SK-N-SH (cell line): Measurements from ENCODE around the gene PTPN14. TPM values are rescaled to one million over a fixed set of nuclear protein-coding genes. Genes with fewer than 3 reads are reported as not detected.

Experiments used
- CTCF ChIA-PET: fragments of 300-600, 350-600 bp; formaldehyde crosslinking; extraction: SDS; loops from one replicate; lab custom pipeline; 2021; lab: Yijun Ruan, JAX
- POLR2A ChIA-PET: fragments of 350-600 bp; sonication (Branson Sonifier 250); formaldehyde crosslinking; extraction: SDS; loops from one replicate; lab custom pipeline; 2020; ENCODE audit warnings: antibody characterized with exemption, inconsistent platforms; lab: Yijun Ruan, JAX
- DNase-seq: peaks from one replicate; pipeline ENCODE4 v3.0.0; 2012
- H2AFZ ChIP-seq: fragments of 200-600 bp; sonication (generic); 2 replicates; pipeline ENCODE4 v1.8.1; 2016; ENCODE audit warnings: antibody characterized with exemption, mild to moderate bottlenecking, low read depth
- H3F3A ChIP-seq: fragments of 200-600 bp; sonication (generic); replicated peaks from 2 replicates; pipeline ENCODE3; 2016; ENCODE audit warnings: antibody characterized with exemption, mild to moderate bottlenecking; ENCODE audit not compliant: insufficient read depth
- H3K27ac ChIP-seq, 2 experiments: fragments of 200-500 bp in 1 of 2; fragments of 200-600 bp in 1 of 2; sonication (Bioruptor generic) in 1 of 2; sonication (generic), shearing (Covaris generic) in 1 of 2; 2 replicates each; pipeline versions ENCODE4 v1.5.1 to v1.6.1; 2014 to 2016; ENCODE audit warnings: low read depth in 2 of 2, inconsistent platforms in 1 of 2, low read length in 1 of 2, mild to moderate bottlenecking in 1 of 2, mixed read lengths in 1 of 2
- H3K27me3 ChIP-seq: fragments of 200-600 bp; sonication (generic), shearing (Covaris generic); 2 replicates; pipeline ENCODE4 v1.6.1; 2016; ENCODE audit warnings: mixed run types; ENCODE audit not compliant: insufficient read depth
- H3K36me3 ChIP-seq, 2 experiments: fragments of 200-500 bp in 1 of 2; fragments of 200-600 bp in 1 of 2; sonication (Bioruptor generic) in 1 of 2; sonication (generic) in 1 of 2; replicated peaks in 1 of 2; 2 replicates each; pipeline versions ENCODE3 to v1.5.1; 2014 to 2016; ENCODE audit warnings: low read length in 1 of 2, mild to moderate bottlenecking in 1 of 2; ENCODE audit not compliant: insufficient read depth in 2 of 2, control insufficient read depth in 1 of 2
- H3K4me1 ChIP-seq, 2 experiments: fragments of 200-500 bp in 1 of 2; fragments of 200-600 bp in 1 of 2; sonication (Bioruptor generic) in 1 of 2; sonication (generic), shearing (Covaris generic) in 1 of 2; 2 replicates each; pipeline versions ENCODE4 v1.5.1 to v1.6.1; 2014 to 2016; ENCODE audit warnings: low read depth in 1 of 2, low read length in 1 of 2, mixed run types in 1 of 2; ENCODE audit not compliant: insufficient read depth in 2 of 2, control insufficient read depth in 1 of 2
- H3K4me2 ChIP-seq: fragments of 200-600 bp; sonication (generic), shearing (Covaris generic); 2 replicates; pipeline ENCODE4 v1.6.1; 2017; ENCODE audit warnings: mixed run types
- H3K4me3 ChIP-seq, 2 experiments: fragments of 200-500 bp in 1 of 2; fragments of 200-600 bp in 1 of 2; sonication (Bioruptor generic) in 1 of 2; sonication (generic), shearing (Covaris generic) in 1 of 2; 2 replicates each; pipeline versions ENCODE4 v1.5.1 to v1.8.1; 2014 to 2016; ENCODE audit warnings: low read depth in 2 of 2, inconsistent platforms in 1 of 2, low read length in 1 of 2, mild to moderate bottlenecking in 1 of 2, mixed read lengths in 1 of 2, moderate library complexity in 1 of 2
- H3K79me2 ChIP-seq: fragments of 200-600 bp; sonication (generic); 2 replicates; pipeline ENCODE4 v1.8.1; 2017; ENCODE audit warnings: mild to moderate bottlenecking; ENCODE audit not compliant: insufficient read depth
- H3K9ac ChIP-seq: fragments of 200-600 bp; sonication (generic); 2 replicates; pipeline ENCODE4 v1.6.1; 2017; ENCODE audit warnings: mixed run types
- H3K9me2 ChIP-seq: fragments of 200-600 bp; sonication (generic); 2 replicates; pipeline ENCODE4 v1.6.1; 2017; ENCODE audit warnings: mixed run types
- H3K9me3 ChIP-seq: fragments of 200-600 bp; sonication (generic); 2 replicates; pipeline ENCODE4 v1.6.1; 2017; ENCODE audit warnings: mixed run types, mild to moderate bottlenecking, moderate library complexity
- H4K20me1 ChIP-seq: fragments of 200-600 bp; sonication (generic); 2 replicates; pipeline ENCODE4 v1.6.1; 2017; ENCODE audit warnings: mild to moderate bottlenecking, mixed run types; ENCODE audit not compliant: insufficient read depth
- CHD2 ChIP-seq: fragments of 150-350 bp; IDR thresholded peaks from 2 replicates; pipeline ENCODE4 v1.6.1; 2018; ENCODE audit warnings: low read length; ENCODE audit not compliant: partially characterized antibody
- EP300 ChIP-seq, 2 experiments: IDR thresholded peaks; 2 replicates each; pipeline versions ENCODE4 v1.4.0 to v1.6.1; 2012; ENCODE audit warnings: borderline replicate concordance in 1 of 2, low read depth in 1 of 2, low read length in 1 of 2
- EZH2phosphoT487 ChIP-seq: fragments of 200-600 bp; sonication (generic); IDR thresholded peaks from 2 replicates; pipeline ENCODE4 v1.6.1; 2017; ENCODE audit warnings: low read depth, mixed run types, mild to moderate bottlenecking, antibody characterized with exemption, moderate library complexity, borderline replicate concordance
- FOXJ3 ChIP-seq: sonication (generic); formaldehyde crosslinking; IDR thresholded peaks from 2 replicates; pipeline ENCODE4 v1.5.1; 2020; ENCODE audit warnings: mild to moderate bottlenecking, missing genetic modification reagents
- FOXM1 ChIP-seq: IDR thresholded peaks from 2 replicates; pipeline ENCODE4 v1.4.0; 2012; ENCODE audit warnings: low read depth, mild to moderate bottlenecking
- JUND ChIP-seq: IDR thresholded peaks from 2 replicates; pipeline ENCODE4 v1.4.0; 2012
- MXI1 ChIP-seq: IDR thresholded peaks from 2 replicates; pipeline ENCODE4 v1.6.1; 2012; ENCODE audit warnings: mild to moderate bottlenecking, low read depth, low read length, improper control_type of control experiment
- NFIC ChIP-seq: IDR thresholded peaks from 2 replicates; pipeline ENCODE4 v1.4.0; 2012; ENCODE audit warnings: borderline replicate concordance
- NRF1 ChIP-seq: IDR thresholded peaks from 2 replicates; pipeline ENCODE4 v1.6.1; 2012; ENCODE audit warnings: low read depth, mild to moderate bottlenecking, low read length
- POLR2AphosphoS5 ChIP-seq: IDR thresholded peaks from 2 replicates; pipeline ENCODE4 v1.6.1; 2012; ENCODE audit warnings: low read depth, low read length
- RAD21 ChIP-seq: IDR thresholded peaks from 2 replicates; pipeline ENCODE4 v1.6.1; 2012; ENCODE audit warnings: mild to moderate bottlenecking, low read length
- RCOR1 ChIP-seq: fragments of 150-350 bp; IDR thresholded peaks from 2 replicates; pipeline ENCODE4 v1.6.1; 2017; ENCODE audit warnings: antibody characterized with exemption, low read length
- RFX5 ChIP-seq: IDR thresholded peaks from 2 replicates; pipeline ENCODE4 v1.6.1; 2012; ENCODE audit warnings: mild to moderate bottlenecking, improper control_type of control experiment, low read length
- SIN3A ChIP-seq: IDR thresholded peaks from 2 replicates; pipeline ENCODE4 v1.6.1; 2012; ENCODE audit warnings: low read depth, mild to moderate bottlenecking, low read length, moderate library complexity, borderline replicate concordance
- TAF1 ChIP-seq: IDR thresholded peaks from 2 replicates; pipeline ENCODE4 v1.6.1; 2012; ENCODE audit warnings: low read depth, mild to moderate bottlenecking, low read length, moderate library complexity, borderline replicate concordance
- TCF12 ChIP-seq: IDR thresholded peaks from 2 replicates; pipeline ENCODE4 v1.4.0; 2012
- WGBS: methylation state at CpG from one replicate; pipeline ENCODE4 v1.1.6; 2017; ENCODE audit warnings: low lambda C conversion rate; 5-methylcytosine and 5-hydroxymethylcytosine counted together
- polyA plus RNA-seq, 3 experiments: library from polyadenylated mRNA; depleted of rRNA; stranded (reverse); fragments of >200 nt; gene quantifications; 2 replicates each; pipeline ENCODE4 v1.2.3, GENCODE V29; 2012
- TF ChIP-seq, protein P1 (sequence below): IDR thresholded peaks from 2 replicates; pipeline ENCODE4 v1.4.0; 2012; ENCODE audit warnings: low read depth
- TF ChIP-seq, protein P2 (sequence below): fragments of 200-600 bp; sonication (generic); IDR thresholded peaks from 2 replicates; pipeline ENCODE4 v1.6.1; 2017; ENCODE audit warnings: antibody characterized with exemption, mild to moderate bottlenecking, moderate library complexity
- TF ChIP-seq, protein P3 (sequence below): IDR thresholded peaks from 2 replicates; pipeline ENCODE4 v1.6.1; 2012; ENCODE audit warnings: mild to moderate bottlenecking, low read depth, low read length, moderate library complexity
- TF ChIP-seq, protein P4 (sequence below): IDR thresholded peaks from 2 replicates; pipeline ENCODE4 v1.4.0; 2012; ENCODE audit warnings: low read depth, borderline replicate concordance
- TF ChIP-seq, protein P5 (sequence below): fragments of 150-350 bp; IDR thresholded peaks from 2 replicates; pipeline ENCODE4 v1.6.1; 2017; ENCODE audit warnings: antibody characterized with exemption, low read length, low read depth, borderline replicate concordance
- TF ChIP-seq, protein P6 (sequence below): IDR thresholded peaks from 2 replicates; pipeline ENCODE4 v1.4.0; 2012; ENCODE audit warnings: low read depth, borderline replicate concordance
- TF ChIP-seq, protein P7 (sequence below): fragments of 150-350 bp; IDR thresholded peaks from 2 replicates; pipeline ENCODE4 v1.6.1; 2016; ENCODE audit warnings: mild to moderate bottlenecking, low read depth, low read length

The PTPN14 gene
- polyA plus RNA-seq, 1 of the 3 experiments (the other 2 are of a cell fraction), result 12.8 TPM

DNA sequence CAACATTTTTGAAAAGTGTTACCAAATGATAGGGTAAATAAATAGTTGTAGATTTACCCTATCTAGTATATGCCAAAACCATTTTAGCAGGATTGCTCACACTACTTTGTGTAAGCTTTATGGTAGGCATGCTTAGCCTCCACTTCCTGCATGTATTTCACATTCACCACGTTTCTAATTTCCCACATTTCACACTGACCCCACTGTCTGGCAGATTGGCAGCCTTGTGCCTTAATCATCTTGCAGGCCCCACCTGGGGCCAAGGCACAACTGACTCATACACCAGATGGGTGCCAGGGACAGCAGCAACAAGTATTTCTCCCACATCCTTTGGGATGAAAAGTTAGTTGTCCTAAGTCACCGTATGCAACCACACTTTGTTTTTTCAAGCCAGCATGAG is 30.4 kb upstream of the PTPN14 start:
- no peaks in the 10 kb centered on the region for H3K9me2 ChIP-seq
- H2AFZ ChIP-seq, result no peak overlapping the region
- DNase-seq, result no peak
- no peaks in the 10 kb centered on the region for H4K20me1 ChIP-seq
- H3F3A ChIP-seq, result peaks cover 47% of the 10 kb centered on the region
- ChIA-PET POLR2A (no interaction called here), CTCF (interaction anchor here (1.0 to 18.6 kb wide), 4 partner anchors 47 to 367 kb away, joined by 3 to 323 read pairs (median 10); no protein-coding TSS in a partner anchor)
- H3K9ac ChIP-seq, result peak overlapping the region; percentile 24; the same call in 1 of the 2 replicates
- 6% methylated on average over 2 of the region's 2 CpGs for WGBS
- H3K27ac ChIP-seq, result peak overlapping the region in 1 of 2 experiments; percentile 67; a peak in 2 of 4 replicates
- H3K79me2 ChIP-seq, result no peaks in the 10 kb centered on the region
- no peaks in the 10 kb centered on the region for H3K27me3 ChIP-seq
- H3K4me2 ChIP-seq, result peak overlapping the region; percentile 32
- peaks cover 3 to 38% of the 10 kb centered on the region in 2 experiments for H3K4me1 ChIP-seq
- H3K36me3 ChIP-seq, result no peaks in the 10 kb centered on the region
- no peaks in the 10 kb centered on the region for H3K9me3 ChIP-seq
- no peak overlapping the region for H3K4me3 ChIP-seq
- peak; percentile 99 for TF ChIP-seq TCF12
- TF ChIP-seq NRF1, result no peak
- TF ChIP-seq RFX5, result no peak
- TF ChIP-seq, protein P1, sequence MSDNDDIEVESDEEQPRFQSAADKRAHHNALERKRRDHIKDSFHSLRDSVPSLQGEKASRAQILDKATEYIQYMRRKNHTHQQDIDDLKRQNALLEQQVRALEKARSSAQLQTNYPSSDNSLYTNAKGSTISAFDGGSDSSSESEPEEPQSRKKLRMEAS, result peak; percentile 80
- no peak for TF ChIP-seq EZH2phosphoT487
- TF ChIP-seq, protein P2, sequence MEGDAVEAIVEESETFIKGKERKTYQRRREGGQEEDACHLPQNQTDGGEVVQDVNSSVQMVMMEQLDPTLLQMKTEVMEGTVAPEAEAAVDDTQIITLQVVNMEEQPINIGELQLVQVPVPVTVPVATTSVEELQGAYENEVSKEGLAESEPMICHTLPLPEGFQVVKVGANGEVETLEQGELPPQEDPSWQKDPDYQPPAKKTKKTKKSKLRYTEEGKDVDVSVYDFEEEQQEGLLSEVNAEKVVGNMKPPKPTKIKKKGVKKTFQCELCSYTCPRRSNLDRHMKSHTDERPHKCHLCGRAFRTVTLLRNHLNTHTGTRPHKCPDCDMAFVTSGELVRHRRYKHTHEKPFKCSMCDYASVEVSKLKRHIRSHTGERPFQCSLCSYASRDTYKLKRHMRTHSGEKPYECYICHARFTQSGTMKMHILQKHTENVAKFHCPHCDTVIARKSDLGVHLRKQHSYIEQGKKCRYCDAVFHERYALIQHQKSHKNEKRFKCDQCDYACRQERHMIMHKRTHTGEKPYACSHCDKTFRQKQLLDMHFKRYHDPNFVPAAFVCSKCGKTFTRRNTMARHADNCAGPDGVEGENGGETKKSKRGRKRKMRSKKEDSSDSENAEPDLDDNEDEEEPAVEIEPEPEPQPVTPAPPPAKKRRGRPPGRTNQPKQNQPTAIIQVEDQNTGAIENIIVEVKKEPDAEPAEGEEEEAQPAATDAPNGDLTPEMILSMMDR, result no peak
- TF ChIP-seq, protein P3, sequence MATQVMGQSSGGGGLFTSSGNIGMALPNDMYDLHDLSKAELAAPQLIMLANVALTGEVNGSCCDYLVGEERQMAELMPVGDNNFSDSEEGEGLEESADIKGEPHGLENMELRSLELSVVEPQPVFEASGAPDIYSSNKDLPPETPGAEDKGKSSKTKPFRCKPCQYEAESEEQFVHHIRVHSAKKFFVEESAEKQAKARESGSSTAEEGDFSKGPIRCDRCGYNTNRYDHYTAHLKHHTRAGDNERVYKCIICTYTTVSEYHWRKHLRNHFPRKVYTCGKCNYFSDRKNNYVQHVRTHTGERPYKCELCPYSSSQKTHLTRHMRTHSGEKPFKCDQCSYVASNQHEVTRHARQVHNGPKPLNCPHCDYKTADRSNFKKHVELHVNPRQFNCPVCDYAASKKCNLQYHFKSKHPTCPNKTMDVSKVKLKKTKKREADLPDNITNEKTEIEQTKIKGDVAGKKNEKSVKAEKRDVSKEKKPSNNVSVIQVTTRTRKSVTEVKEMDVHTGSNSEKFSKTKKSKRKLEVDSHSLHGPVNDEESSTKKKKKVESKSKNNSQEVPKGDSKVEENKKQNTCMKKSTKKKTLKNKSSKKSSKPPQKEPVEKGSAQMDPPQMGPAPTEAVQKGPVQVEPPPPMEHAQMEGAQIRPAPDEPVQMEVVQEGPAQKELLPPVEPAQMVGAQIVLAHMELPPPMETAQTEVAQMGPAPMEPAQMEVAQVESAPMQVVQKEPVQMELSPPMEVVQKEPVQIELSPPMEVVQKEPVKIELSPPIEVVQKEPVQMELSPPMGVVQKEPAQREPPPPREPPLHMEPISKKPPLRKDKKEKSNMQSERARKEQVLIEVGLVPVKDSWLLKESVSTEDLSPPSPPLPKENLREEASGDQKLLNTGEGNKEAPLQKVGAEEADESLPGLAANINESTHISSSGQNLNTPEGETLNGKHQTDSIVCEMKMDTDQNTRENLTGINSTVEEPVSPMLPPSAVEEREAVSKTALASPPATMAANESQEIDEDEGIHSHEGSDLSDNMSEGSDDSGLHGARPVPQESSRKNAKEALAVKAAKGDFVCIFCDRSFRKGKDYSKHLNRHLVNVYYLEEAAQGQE, result peak; percentile 33; the same call in 1 of the 2 replicates
- TF ChIP-seq FOXM1, result peak; percentile 69; the same call in 1 of the 2 replicates
- TF ChIP-seq POLR2AphosphoS5, result peak; percentile 81; the same call in 1 of the 2 replicates
- TF ChIP-seq JUND, result peak; percentile 89
- no peak for TF ChIP-seq MXI1
- peak in 1 of 2 experiments; percentile 95; a peak in 2 of 4 replicates for TF ChIP-seq EP300 (IDR thresholded peaks at IDR 0.05; ENCODE audit: borderline replicate concordance in 1 of 2, low read depth in 1 of 2, low read length in 1 of 2)
- no peak for TF ChIP-seq CHD2
- no peak for TF ChIP-seq FOXJ3 (CRISPR knock-in tag)
- no peak for TF ChIP-seq RAD21
- no peak for TF ChIP-seq RCOR1
- peak; percentile 97 for TF ChIP-seq NFIC
- peak; percentile 53; the same call in 1 of the 2 replicates for TF ChIP-seq SIN3A
- TF ChIP-seq, protein P4, sequence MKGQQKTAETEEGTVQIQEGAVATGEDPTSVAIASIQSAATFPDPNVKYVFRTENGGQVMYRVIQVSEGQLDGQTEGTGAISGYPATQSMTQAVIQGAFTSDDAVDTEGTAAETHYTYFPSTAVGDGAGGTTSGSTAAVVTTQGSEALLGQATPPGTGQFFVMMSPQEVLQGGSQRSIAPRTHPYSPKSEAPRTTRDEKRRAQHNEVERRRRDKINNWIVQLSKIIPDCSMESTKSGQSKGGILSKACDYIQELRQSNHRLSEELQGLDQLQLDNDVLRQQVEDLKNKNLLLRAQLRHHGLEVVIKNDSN, result no peak
- TF ChIP-seq TAF1, result no peak
- TF ChIP-seq, protein P5, sequence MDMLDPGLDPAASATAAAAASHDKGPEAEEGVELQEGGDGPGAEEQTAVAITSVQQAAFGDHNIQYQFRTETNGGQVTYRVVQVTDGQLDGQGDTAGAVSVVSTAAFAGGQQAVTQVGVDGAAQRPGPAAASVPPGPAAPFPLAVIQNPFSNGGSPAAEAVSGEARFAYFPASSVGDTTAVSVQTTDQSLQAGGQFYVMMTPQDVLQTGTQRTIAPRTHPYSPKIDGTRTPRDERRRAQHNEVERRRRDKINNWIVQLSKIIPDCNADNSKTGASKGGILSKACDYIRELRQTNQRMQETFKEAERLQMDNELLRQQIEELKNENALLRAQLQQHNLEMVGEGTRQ, result no peak
- TF ChIP-seq, protein P6, sequence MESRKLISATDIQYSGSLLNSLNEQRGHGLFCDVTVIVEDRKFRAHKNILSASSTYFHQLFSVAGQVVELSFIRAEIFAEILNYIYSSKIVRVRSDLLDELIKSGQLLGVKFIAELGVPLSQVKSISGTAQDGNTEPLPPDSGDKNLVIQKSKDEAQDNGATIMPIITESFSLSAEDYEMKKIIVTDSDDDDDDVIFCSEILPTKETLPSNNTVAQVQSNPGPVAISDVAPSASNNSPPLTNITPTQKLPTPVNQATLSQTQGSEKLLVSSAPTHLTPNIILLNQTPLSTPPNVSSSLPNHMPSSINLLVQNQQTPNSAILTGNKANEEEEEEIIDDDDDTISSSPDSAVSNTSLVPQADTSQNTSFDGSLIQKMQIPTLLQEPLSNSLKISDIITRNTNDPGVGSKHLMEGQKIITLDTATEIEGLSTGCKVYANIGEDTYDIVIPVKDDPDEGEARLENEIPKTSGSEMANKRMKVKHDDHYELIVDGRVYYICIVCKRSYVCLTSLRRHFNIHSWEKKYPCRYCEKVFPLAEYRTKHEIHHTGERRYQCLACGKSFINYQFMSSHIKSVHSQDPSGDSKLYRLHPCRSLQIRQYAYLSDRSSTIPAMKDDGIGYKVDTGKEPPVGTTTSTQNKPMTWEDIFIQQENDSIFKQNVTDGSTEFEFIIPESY, result peak; percentile 50; the same call in 1 of the 2 replicates
- TF ChIP-seq, protein P7, sequence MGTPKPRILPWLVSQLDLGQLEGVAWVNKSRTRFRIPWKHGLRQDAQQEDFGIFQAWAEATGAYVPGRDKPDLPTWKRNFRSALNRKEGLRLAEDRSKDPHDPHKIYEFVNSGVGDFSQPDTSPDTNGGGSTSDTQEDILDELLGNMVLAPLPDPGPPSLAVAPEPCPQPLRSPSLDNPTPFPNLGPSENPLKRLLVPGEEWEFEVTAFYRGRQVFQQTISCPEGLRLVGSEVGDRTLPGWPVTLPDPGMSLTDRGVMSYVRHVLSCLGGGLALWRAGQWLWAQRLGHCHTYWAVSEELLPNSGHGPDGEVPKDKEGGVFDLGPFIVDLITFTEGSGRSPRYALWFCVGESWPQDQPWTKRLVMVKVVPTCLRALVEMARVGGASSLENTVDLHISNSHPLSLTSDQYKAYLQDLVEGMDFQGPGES, result no peak
